Eye (tissue), 1 donor: ENCODE results near the gene PRDX2.

Experiments
- DNase-seq: peaks from one replicate; pipeline ENCODE4 v3.0.0-alpha.2; 2015

The PRDX2 gene

DNA sequence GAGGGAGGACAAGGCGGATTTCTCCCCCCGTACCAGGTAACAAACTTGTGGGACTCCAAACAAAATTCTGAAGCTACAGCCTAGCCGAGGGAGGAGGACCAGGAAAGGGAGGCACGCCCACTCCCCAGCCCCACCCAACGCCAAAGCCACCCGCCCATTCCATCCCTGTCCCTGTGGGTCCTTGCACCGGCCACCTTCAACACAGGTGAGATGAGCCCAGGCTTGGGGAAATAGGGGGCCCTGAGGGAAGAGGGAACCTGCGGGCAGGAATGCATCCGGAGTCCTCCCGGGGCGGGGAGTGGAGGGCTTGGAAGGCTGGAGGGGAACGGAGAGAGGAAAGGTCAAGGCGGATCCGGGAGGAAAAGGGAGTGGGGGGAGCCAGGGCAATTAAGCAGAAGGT lies 50.0 kb downstream of the PRDX2 start, which contains the start of gene BEST2:
BEST2 (plus strand) TSS at position 157 of the 400 bp plus-strand sequence. CDS start 802 bp downstream, outside the sequence.
- no peak for DNase-seq

DNA sequence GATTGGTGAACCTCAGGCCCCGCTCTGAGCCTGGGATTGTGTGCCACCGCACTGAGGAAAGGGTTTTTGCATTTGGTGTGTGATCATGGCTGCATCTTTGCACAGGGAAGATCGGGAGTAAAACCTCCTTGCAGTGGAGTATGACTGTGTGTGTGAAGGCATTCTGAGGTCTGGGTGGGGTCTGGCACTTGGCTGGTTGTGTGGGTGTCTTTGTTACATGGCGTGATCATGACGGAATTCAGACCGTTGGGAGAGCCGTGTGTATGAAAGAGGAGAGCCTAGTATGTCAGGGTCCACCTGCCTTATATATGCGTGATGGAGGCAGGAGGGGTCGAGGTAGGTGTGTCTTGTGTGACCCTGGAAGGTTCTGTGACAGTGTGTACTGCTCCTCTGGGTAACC lies 50.7 kb downstream of the PRDX2 start:
- no peak for DNase-seq

DNA sequence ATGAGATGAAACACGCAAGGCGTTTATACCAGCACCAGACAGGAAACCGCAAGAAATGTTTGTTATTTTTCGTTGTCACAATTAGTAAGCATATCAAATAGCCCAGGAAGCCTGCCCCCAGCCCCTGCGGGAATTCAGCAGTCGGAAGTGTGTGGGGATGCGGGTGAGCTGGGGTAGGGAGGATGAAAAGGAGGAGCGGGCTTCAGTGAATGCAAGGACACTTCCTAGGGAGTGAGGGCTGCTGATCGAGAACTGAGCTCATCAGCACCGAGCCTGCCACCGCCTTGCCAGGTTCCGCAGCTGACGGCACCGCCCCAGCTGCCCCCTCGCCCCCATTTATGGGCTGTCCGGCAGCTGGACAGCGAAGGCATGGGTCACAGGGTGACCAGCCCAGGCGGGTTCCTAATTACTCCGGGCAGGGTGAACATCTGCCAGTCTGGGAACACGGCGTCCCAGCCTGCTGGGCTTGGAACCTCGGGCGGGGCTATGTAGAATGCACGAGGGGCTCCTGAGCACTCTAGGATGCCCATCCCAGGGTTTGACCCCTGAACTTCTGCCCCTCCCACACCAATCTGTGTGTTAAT lies 51.6 kb downstream of the PRDX2 start:
- peak; percentile 30 for DNase-seq

DNA sequence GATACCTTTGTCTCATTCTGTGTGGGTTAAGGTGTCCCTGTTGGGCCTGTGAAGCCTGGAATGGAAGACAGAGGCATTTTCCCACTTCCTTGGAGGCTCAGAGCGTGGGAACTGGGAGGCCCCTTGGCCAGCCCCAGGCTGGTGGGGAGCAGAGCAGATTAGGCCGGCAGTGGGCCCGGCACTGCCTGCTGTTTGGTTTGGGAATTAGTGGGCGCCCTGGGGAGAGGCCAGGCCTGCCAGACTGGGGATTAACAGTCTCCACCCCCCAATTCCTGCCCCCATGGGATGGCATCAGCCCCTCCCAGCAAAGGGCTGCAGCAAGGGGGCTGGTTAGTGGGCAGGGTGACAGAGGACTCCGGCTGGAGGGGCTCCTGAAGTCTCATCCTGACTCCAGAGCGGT lies 53.1 kb downstream of the PRDX2 start:
- peak; percentile 28 for DNase-seq
